ENCODE measurements around the gene GSS. TPM values are rescaled to one million over a fixed set of nuclear protein-coding genes. Genes with fewer than 3 reads are reported as not detected.

Gene GSS
- total RNA-seq, 2 donors from 2014 or later, result 36.5 to 40.5 TPM

DNA sequence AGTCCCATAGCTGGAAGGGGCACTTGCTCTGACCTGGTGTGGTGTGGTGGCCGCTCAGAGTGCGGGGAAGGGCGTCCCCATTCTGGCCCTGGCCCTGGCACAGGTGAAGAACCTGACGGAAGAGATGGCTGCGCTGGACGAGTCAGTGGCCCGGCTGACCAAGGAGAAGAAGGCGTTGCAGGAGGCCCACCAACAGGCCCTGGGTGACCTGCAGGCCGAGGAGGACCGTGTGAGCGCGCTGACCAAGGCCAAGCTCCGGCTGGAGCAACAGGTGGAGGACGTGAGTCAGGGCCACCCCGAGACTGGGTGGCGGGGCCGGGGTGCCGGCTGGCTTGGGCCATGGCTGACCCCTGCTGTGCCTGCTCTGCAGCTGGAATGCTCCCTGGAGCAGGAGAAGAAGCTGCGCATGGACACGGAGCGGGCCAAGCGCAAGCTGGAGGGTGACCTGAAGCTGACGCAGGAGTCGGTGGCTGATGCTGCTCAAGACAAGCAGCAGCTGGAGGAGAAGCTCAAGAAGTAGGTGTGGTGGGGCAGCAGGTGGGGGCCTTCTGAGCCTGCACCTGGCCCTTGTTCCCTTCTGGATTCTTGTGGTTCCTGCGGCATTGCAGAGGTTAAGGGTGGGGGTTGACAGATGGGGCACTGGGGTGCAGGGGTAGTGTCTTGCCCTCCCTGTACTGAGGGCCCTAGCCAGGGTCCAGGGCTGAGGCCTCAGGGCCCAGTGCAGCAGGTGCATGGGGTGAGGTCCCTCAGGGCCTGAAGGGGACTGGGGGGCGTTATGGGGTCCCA is 40.8 kb upstream of the GSS start:
- H3K4me3 ChIP-seq, result no peak overlapping the region
- no peak overlapping the region for H3K27ac ChIP-seq
- TF ChIP-seq, protein P1, sequence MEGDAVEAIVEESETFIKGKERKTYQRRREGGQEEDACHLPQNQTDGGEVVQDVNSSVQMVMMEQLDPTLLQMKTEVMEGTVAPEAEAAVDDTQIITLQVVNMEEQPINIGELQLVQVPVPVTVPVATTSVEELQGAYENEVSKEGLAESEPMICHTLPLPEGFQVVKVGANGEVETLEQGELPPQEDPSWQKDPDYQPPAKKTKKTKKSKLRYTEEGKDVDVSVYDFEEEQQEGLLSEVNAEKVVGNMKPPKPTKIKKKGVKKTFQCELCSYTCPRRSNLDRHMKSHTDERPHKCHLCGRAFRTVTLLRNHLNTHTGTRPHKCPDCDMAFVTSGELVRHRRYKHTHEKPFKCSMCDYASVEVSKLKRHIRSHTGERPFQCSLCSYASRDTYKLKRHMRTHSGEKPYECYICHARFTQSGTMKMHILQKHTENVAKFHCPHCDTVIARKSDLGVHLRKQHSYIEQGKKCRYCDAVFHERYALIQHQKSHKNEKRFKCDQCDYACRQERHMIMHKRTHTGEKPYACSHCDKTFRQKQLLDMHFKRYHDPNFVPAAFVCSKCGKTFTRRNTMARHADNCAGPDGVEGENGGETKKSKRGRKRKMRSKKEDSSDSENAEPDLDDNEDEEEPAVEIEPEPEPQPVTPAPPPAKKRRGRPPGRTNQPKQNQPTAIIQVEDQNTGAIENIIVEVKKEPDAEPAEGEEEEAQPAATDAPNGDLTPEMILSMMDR (IDR thresholded peaks at IDR 0.05), result no peak
- H3K36me3 ChIP-seq, result peaks cover 55% of the 10 kb centered on the region
- ATAC-seq (ENCODE audit: insufficient number of reproducible peaks, low FRiP score, low read depth) (no peak), DNase-seq (ENCODE audit: low spot score) (no peak)
- H3K27me3 ChIP-seq (replicated peaks; ENCODE audit: insufficient read depth), result no peaks in the 10 kb centered on the region
- H3K9me3 ChIP-seq, result no peaks in the 10 kb centered on the region
- no peaks in the 10 kb centered on the region for H3K4me1 ChIP-seq (ENCODE audit: control insufficient read depth in 1 of 2, low read depth in 2 of 2)

DNA sequence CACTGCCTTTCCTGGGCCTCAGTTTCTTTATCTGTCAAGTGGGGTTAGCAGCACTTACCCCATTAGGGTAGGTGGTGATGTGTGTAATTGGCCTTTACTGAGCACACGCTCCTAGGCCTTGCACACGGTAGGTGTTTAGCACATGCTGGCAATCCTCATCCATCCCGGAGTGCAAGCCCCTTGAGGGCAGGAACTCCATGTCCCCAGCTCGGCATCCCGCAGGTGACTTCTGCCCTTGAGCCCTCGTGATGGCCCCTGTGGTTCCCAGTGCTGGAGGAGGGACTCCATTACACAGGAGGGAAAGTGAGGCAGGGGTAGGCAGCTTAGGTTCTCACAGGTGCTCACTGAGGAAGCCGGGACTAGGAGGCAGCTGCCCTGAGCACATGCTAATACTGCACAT is 40.1 kb upstream of the GSS start:
- no peak for DNase-seq (ENCODE audit: low spot score)
- H3K36me3 ChIP-seq, result peaks cover 49% of the 10 kb centered on the region

DNA sequence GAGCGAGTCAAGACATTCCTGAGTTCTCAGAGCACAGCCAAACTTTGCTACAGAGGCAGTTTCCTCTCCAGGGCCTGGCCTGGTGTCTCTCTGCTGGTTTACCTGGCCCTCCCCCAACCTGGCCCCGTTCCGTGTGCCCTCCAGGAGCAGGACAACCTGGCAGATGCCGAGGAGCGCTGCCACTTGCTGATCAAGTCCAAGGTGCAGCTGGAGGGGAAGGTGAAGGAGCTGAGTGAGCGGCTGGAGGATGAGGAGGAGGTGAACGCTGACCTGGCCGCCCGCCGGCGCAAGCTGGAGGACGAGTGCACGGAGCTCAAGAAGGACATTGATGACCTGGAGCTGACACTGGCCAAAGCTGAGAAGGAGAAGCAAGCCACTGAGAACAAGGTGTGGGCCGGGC is 39.6 kb upstream of the GSS start:
- H3K4me3 ChIP-seq, result no peak overlapping the region
- H3K36me3 ChIP-seq, result peaks cover 45% of the 10 kb centered on the region
- no peaks in the 10 kb centered on the region for H3K4me1 ChIP-seq (ENCODE audit: control insufficient read depth in 1 of 2, low read depth in 2 of 2)
- DNase-seq (ENCODE audit: low spot score) (no peak), ATAC-seq (ENCODE audit: insufficient number of reproducible peaks, low FRiP score, low read depth) (no peak)
- H3K27me3 ChIP-seq (replicated peaks; ENCODE audit: insufficient read depth), result no peaks in the 10 kb centered on the region
- TF ChIP-seq, protein P1 (IDR thresholded peaks at IDR 0.05), result no peak
- H3K27ac ChIP-seq, result no peak overlapping the region
- H3K9me3 ChIP-seq, result no peaks in the 10 kb centered on the region

More for the DNA sequence above, 40.1 kb upstream of the GSS start:
- Histone ChIP-seq H3K27me3 (replicated peaks; ENCODE audit: insufficient read depth) (no peaks in the 10 kb centered on the region), H3K4me1 (ENCODE audit: control insufficient read depth in 1 of 2, low read depth in 2 of 2) (no peaks in the 10 kb centered on the region), H3K27ac (no peak overlapping the region), H3K9me3 (no peaks in the 10 kb centered on the region), H3K4me3 (no peak overlapping the region)
- no peak for ATAC-seq (ENCODE audit: insufficient number of reproducible peaks, low FRiP score, low read depth)
- TF ChIP-seq, protein P1 (IDR thresholded peaks at IDR 0.05), result no peak

DNA sequence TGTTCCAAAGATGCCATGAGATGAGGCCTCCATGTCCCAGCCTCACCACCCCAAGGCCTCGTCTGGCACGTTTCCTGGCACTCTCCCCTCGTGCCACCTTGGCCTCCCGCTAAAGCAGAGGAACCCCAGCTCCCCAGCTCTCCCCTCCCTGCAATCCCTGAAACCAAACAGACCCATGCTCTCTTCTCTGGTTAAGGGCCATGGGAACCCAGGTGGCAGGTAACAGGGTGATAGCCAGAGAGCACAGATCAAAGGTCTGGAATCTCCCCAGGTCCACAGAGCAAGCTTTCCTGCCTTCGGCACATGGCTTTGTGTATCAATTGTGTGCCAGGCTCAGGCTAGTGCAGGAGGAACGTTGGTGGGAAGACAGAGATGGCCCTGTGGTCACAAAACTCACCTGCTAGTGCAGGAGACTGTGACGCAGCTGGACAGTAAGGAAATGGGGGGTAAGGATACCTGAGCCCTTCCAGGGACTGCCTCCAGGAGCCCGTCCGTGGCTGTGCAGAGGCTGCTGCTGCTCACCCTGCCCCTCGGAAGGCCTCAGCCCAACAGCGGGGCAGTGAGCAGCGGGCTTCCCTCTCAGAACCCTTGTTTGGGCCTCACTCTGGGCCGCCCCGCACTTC is 39.0 kb upstream of the GSS start:
- no peak overlapping the region for H3K4me3 ChIP-seq
- H3K9me3 ChIP-seq, result no peaks in the 10 kb centered on the region
- no peaks in the 10 kb centered on the region for H3K27me3 ChIP-seq (replicated peaks; ENCODE audit: insufficient read depth)
- H3K27ac ChIP-seq, result no peak overlapping the region
- TF ChIP-seq, protein P1 (IDR thresholded peaks at IDR 0.05), result no peak
- DNase-seq (ENCODE audit: low spot score), result no peak
- H3K4me1 ChIP-seq (ENCODE audit: control insufficient read depth in 1 of 2, low read depth in 2 of 2), result no peaks in the 10 kb centered on the region
- no peak for ATAC-seq (ENCODE audit: insufficient number of reproducible peaks, low FRiP score, low read depth)
- H3K36me3 ChIP-seq, result peaks cover 40% of the 10 kb centered on the region

DNA sequence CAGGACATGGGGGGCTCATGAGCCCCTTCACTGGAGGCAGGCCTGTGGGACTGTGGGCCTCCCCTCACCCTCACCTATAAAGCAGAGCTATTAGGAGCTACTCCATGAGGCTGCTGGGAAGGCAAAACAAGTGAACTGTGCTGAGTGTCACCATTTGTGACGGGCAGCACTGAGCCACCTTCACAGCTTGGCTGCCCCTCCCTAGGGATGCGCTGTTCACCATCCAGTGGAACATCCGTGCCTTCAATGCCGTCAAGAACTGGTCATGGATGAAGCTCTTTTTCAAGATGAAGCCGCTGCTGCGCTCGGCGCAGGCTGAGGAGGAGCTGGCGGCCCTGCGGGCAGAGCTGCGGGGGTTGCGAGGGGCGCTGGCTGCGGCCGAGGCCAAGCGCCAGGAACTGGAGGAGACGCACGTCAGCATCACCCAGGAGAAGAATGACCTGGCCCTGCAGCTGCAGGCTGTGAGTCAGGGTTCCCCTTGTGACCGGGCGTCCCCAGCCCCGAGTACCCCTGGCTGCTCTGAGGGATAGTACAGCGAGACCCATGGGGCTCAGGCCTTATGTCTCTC is 38.4 kb upstream of the GSS start:
- Histone ChIP-seq H3K4me1 (ENCODE audit: control insufficient read depth in 1 of 2, low read depth in 2 of 2) (no peaks in the 10 kb centered on the region), H3K36me3 (peaks cover 36% of the 10 kb centered on the region), H3K27me3 (replicated peaks; ENCODE audit: insufficient read depth) (no peaks in the 10 kb centered on the region), H3K4me3 (no peak overlapping the region), H3K27ac (no peak overlapping the region), H3K9me3 (no peaks in the 10 kb centered on the region)
- ATAC-seq (ENCODE audit: insufficient number of reproducible peaks, low FRiP score, low read depth) (no peak), DNase-seq (ENCODE audit: low spot score) (no peak)
- TF ChIP-seq, protein P1 (IDR thresholded peaks at IDR 0.05), result no peak
